ENCODE measurements around the gene WNT7B. TPM values are rescaled to one million over a fixed set of nuclear protein-coding genes. Genes with fewer than 3 reads are reported as not detected.

Gene WNT7B
- total RNA-seq, 1 experiment from 2014 or later, result 0.33 TPM

DNA sequence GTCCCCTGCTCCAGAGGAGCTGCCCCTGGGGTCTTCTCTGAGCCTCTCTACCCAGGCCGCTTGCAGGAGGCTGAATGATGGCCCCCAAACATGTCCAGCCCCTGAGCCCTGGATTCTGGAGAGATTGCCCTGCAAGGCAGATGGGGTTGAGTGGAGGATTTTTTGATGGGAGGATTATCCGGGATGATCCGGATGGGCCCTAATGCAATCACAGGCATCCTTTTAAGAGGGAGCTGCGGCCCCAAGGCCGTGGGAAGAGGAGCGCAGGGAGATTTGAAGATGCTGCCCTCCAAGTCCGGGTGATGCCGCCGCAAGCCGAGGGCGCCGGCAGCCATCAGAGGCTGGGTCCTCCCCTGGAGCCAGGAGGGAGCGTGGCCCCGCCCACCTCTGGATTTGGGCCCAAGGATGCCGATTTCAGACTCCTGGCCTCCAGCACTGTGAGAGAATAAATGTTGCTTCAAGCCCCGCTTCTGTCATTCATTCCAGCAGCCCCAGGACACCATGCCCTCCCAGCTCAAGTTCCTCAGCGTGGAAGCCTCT lies 66.0 kb downstream of the WNT7B start (continued):
- TF ChIP-seq, protein P1, sequence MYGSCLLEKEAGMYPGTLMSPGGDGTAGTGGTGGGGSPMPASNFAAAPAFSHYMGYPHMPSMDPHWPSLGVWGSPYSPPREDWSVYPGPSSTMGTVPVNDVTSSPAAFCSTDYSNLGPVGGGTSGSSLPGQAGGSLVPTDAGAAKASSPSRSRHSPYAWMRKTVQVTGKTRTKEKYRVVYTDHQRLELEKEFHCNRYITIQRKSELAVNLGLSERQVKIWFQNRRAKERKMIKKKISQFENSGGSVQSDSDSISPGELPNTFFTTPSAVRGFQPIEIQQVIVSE (CRISPR knock-in tag; IDR thresholded peaks at IDR 0.05; ENCODE audit: borderline replicate concordance), result no peak
- TF ChIP-seq, protein P2, sequence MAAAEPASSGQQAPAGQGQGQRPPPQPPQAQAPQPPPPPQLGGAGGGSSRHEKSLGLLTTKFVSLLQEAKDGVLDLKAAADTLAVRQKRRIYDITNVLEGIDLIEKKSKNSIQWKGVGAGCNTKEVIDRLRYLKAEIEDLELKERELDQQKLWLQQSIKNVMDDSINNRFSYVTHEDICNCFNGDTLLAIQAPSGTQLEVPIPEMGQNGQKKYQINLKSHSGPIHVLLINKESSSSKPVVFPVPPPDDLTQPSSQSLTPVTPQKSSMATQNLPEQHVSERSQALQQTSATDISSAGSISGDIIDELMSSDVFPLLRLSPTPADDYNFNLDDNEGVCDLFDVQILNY (CRISPR knock-in tag; IDR thresholded peaks at IDR 0.05), result no peak

DNA sequence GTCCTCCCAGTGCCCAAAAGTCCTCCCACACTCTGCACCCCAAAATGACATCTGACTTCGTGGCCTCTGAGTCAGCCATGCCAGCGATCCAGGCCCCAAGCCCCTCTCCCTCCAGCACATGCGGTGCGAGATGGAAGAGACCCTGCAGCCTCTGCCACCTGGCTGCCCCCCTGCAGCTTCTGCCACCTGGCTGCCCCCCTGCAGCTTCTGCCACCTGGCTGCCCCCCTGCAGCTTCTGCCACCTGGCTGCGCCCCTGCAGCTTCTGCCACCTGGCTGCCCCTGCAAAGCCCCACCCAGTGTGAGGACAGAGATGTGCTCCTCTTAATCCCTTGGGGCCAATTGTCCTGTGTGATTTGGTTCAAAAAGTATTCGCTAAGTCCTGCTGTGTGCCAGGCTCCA lies 68.0 kb downstream of the WNT7B start:
- Mint-ChIP-seq H3K4me1 (no peaks in the 10 kb centered on the region), H3K27me3 (ENCODE audit: low read depth) (no peaks in the 10 kb centered on the region), H3K36me3 (no peaks in the 10 kb centered on the region), H3K9me3 (peaks cover 1% of the 10 kb centered on the region), H3K4me3 (no peak overlapping the region), H3K27ac (no peak overlapping the region)
- ATAC-seq (no peak), DNase-seq (ENCODE audit: low spot score) (no peak)
- TF ChIP-seq, protein P3, sequence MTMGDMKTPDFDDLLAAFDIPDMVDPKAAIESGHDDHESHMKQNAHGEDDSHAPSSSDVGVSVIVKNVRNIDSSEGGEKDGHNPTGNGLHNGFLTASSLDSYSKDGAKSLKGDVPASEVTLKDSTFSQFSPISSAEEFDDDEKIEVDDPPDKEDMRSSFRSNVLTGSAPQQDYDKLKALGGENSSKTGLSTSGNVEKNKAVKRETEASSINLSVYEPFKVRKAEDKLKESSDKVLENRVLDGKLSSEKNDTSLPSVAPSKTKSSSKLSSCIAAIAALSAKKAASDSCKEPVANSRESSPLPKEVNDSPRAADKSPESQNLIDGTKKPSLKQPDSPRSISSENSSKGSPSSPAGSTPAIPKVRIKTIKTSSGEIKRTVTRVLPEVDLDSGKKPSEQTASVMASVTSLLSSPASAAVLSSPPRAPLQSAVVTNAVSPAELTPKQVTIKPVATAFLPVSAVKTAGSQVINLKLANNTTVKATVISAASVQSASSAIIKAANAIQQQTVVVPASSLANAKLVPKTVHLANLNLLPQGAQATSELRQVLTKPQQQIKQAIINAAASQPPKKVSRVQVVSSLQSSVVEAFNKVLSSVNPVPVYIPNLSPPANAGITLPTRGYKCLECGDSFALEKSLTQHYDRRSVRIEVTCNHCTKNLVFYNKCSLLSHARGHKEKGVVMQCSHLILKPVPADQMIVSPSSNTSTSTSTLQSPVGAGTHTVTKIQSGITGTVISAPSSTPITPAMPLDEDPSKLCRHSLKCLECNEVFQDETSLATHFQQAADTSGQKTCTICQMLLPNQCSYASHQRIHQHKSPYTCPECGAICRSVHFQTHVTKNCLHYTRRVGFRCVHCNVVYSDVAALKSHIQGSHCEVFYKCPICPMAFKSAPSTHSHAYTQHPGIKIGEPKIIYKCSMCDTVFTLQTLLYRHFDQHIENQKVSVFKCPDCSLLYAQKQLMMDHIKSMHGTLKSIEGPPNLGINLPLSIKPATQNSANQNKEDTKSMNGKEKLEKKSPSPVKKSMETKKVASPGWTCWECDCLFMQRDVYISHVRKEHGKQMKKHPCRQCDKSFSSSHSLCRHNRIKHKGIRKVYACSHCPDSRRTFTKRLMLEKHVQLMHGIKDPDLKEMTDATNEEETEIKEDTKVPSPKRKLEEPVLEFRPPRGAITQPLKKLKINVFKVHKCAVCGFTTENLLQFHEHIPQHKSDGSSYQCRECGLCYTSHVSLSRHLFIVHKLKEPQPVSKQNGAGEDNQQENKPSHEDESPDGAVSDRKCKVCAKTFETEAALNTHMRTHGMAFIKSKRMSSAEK (CRISPR knock-in tag; IDR thresholded peaks at IDR 0.05; ENCODE audit: borderline replicate concordance), result no peak
- no peak for TF ChIP-seq CBFB (CRISPR knock-in tag; IDR thresholded peaks at IDR 0.05; ENCODE audit: low read depth)
- no peak for TF ChIP-seq ESRRA (CRISPR knock-in tag; IDR thresholded peaks at IDR 0.05; ENCODE audit: borderline replicate concordance)
- TF ChIP-seq NFYB (CRISPR knock-in tag; conservative IDR thresholded peaks at IDR 0.05; ENCODE audit: low read depth), result no peak
- no peak for TF ChIP-seq TEAD1 (CRISPR knock-in tag; IDR thresholded peaks at IDR 0.05)
- TF ChIP-seq, protein P4, sequence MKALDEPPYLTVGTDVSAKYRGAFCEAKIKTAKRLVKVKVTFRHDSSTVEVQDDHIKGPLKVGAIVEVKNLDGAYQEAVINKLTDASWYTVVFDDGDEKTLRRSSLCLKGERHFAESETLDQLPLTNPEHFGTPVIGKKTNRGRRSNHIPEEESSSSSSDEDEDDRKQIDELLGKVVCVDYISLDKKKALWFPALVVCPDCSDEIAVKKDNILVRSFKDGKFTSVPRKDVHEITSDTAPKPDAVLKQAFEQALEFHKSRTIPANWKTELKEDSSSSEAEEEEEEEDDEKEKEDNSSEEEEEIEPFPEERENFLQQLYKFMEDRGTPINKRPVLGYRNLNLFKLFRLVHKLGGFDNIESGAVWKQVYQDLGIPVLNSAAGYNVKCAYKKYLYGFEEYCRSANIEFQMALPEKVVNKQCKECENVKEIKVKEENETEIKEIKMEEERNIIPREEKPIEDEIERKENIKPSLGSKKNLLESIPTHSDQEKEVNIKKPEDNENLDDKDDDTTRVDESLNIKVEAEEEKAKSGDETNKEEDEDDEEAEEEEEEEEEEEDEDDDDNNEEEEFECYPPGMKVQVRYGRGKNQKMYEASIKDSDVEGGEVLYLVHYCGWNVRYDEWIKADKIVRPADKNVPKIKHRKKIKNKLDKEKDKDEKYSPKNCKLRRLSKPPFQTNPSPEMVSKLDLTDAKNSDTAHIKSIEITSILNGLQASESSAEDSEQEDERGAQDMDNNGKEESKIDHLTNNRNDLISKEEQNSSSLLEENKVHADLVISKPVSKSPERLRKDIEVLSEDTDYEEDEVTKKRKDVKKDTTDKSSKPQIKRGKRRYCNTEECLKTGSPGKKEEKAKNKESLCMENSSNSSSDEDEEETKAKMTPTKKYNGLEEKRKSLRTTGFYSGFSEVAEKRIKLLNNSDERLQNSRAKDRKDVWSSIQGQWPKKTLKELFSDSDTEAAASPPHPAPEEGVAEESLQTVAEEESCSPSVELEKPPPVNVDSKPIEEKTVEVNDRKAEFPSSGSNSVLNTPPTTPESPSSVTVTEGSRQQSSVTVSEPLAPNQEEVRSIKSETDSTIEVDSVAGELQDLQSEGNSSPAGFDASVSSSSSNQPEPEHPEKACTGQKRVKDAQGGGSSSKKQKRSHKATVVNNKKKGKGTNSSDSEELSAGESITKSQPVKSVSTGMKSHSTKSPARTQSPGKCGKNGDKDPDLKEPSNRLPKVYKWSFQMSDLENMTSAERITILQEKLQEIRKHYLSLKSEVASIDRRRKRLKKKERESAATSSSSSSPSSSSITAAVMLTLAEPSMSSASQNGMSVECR (CRISPR knock-in tag; IDR thresholded peaks at IDR 0.05; ENCODE audit: borderline replicate concordance), result no peak
- TF ChIP-seq SMAD3 (CRISPR knock-in tag; IDR thresholded peaks at IDR 0.05; ENCODE audit: borderline replicate concordance), result no peak
- no peak for TF ChIP-seq HMGA2 (CRISPR knock-in tag; IDR thresholded peaks at IDR 0.05)
- TF ChIP-seq NR1H2 (CRISPR knock-in tag; IDR thresholded peaks at IDR 0.05), result no peak
- CTCF ChIA-PET, result no interaction called here
- POLR2A ChIA-PET, result no interaction called here

DNA sequence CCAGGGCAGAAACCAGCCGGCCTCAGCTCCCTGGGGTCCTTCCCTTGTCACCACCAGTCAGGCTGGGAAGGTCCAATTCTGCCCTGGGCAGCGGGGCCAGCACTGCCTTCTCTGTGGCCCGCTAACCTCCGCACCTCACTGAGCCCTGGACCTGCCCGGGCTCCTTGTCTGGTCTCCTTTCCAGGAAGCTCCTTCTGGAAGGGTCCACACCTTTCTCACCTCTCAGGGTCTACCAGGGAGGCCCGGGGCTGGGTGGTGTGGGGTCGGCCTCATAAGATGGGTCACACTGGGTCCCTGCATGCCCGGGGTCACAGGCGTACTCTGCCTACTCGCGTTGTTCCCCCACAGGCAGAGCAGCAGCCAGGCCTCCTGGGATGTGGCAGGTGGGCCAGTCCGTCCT lies 69.0 kb downstream of the WNT7B start:
- ChIA-PET CTCF (no interaction called here), POLR2A (no interaction called here)
- no peak for ATAC-seq
- Mint-ChIP-seq H3K4me3 (no peak overlapping the region), H3K27me3 (ENCODE audit: low read depth) (no peaks in the 10 kb centered on the region), H3K4me1 (no peaks in the 10 kb centered on the region), H3K9me3 (no peaks in the 10 kb centered on the region), H3K36me3 (no peaks in the 10 kb centered on the region), H3K27ac (no peak overlapping the region)
- DNase-seq (ENCODE audit: low spot score), result no peak
- TF ChIP-seq, protein P5, sequence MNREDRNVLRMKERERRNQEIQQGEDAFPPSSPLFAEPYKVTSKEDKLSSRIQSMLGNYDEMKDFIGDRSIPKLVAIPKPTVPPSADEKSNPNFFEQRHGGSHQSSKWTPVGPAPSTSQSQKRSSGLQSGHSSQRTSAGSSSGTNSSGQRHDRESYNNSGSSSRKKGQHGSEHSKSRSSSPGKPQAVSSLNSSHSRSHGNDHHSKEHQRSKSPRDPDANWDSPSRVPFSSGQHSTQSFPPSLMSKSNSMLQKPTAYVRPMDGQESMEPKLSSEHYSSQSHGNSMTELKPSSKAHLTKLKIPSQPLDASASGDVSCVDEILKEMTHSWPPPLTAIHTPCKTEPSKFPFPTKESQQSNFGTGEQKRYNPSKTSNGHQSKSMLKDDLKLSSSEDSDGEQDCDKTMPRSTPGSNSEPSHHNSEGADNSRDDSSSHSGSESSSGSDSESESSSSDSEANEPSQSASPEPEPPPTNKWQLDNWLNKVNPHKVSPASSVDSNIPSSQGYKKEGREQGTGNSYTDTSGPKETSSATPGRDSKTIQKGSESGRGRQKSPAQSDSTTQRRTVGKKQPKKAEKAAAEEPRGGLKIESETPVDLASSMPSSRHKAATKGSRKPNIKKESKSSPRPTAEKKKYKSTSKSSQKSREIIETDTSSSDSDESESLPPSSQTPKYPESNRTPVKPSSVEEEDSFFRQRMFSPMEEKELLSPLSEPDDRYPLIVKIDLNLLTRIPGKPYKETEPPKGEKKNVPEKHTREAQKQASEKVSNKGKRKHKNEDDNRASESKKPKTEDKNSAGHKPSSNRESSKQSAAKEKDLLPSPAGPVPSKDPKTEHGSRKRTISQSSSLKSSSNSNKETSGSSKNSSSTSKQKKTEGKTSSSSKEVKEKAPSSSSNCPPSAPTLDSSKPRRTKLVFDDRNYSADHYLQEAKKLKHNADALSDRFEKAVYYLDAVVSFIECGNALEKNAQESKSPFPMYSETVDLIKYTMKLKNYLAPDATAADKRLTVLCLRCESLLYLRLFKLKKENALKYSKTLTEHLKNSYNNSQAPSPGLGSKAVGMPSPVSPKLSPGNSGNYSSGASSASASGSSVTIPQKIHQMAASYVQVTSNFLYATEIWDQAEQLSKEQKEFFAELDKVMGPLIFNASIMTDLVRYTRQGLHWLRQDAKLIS (CRISPR knock-in tag; IDR thresholded peaks at IDR 0.05; ENCODE audit: borderline replicate concordance), result no peak
- TF ChIP-seq, protein P6, sequence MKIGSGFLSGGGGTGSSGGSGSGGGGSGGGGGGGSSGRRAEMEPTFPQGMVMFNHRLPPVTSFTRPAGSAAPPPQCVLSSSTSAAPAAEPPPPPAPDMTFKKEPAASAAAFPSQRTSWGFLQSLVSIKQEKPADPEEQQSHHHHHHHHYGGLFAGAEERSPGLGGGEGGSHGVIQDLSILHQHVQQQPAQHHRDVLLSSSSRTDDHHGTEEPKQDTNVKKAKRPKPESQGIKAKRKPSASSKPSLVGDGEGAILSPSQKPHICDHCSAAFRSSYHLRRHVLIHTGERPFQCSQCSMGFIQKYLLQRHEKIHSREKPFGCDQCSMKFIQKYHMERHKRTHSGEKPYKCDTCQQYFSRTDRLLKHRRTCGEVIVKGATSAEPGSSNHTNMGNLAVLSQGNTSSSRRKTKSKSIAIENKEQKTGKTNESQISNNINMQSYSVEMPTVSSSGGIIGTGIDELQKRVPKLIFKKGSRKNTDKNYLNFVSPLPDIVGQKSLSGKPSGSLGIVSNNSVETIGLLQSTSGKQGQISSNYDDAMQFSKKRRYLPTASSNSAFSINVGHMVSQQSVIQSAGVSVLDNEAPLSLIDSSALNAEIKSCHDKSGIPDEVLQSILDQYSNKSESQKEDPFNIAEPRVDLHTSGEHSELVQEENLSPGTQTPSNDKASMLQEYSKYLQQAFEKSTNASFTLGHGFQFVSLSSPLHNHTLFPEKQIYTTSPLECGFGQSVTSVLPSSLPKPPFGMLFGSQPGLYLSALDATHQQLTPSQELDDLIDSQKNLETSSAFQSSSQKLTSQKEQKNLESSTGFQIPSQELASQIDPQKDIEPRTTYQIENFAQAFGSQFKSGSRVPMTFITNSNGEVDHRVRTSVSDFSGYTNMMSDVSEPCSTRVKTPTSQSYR (CRISPR knock-in tag; IDR thresholded peaks at IDR 0.05), result no peak
- TF ChIP-seq, protein P7, sequence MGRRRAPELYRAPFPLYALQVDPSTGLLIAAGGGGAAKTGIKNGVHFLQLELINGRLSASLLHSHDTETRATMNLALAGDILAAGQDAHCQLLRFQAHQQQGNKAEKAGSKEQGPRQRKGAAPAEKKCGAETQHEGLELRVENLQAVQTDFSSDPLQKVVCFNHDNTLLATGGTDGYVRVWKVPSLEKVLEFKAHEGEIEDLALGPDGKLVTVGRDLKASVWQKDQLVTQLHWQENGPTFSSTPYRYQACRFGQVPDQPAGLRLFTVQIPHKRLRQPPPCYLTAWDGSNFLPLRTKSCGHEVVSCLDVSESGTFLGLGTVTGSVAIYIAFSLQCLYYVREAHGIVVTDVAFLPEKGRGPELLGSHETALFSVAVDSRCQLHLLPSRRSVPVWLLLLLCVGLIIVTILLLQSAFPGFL (CRISPR knock-in tag; IDR thresholded peaks at IDR 0.05; ENCODE audit: borderline replicate concordance), result no peak
